ENCODE data around the gene TINAG. TPM values are rescaled to one million over a fixed set of nuclear protein-coding genes. Genes with fewer than 3 reads are reported as not detected.

TINAG gene
- total RNA-seq, 1 donor from 2014 or later: not detected

DNA sequence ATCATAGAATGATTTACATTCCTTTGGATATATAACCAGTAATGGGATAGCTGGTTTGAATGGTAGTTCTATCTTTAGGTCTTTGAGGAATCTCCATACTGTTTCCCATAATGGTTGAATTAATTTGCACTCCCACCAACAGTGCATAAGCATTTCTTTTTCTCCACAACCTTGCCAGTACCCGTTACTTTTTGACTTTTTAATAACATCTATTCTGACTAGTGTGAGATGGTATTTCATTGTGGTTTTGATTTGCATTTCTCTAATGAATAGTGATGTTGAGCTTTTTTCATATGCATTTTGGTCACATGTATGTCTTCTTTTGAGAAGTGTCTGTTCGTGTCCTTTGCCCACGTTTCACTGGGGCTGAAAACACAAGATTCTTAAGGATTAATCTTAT, 107.3 kb downstream of the TINAG start:
- no peak for DNase-seq (ENCODE audit: low spot score)
- H3K27me3 Mint-ChIP-seq (ENCODE audit: insufficient read depth, low read depth): peaks cover 2% of the 10 kb centered on the region
- no peaks in the 10 kb centered on the region for H3K36me3 ChIP-seq
- H3K4me1 Mint-ChIP-seq: peaks cover 7% of the 10 kb centered on the region
- no peak overlapping the region for H3K4me2 ChIP-seq
- no peaks in the 10 kb centered on the region for H3K36me3 Mint-ChIP-seq
- no peak overlapping the region for H3K9ac ChIP-seq
- TF ChIP-seq EZH2phosphoT487 (IDR thresholded peaks at IDR 0.05) (no peak), EZH2 (IDR thresholded peaks at IDR 0.05) (no peak), CTCF (IDR thresholded peaks at IDR 0.05) (no peak)
- H3K4me3 Mint-ChIP-seq: no peak overlapping the region
- H3K79me2 ChIP-seq (ENCODE audit: low read depth): no peaks in the 10 kb centered on the region
- H2AFZ ChIP-seq (replicated peaks): no peak overlapping the region
- H3K4me3 ChIP-seq: no peak overlapping the region
- no peaks in the 10 kb centered on the region for H3K9me3 ChIP-seq (ENCODE audit: low read depth)
- H4K20me1 ChIP-seq (ENCODE audit: low read depth): no peaks in the 10 kb centered on the region
- H3F3A ChIP-seq (ENCODE audit: low read depth): no peaks in the 10 kb centered on the region
- no peaks in the 10 kb centered on the region for H3K9me3 Mint-ChIP-seq
- no peak overlapping the region for H3K27ac ChIP-seq
- H3K27ac Mint-ChIP-seq: no peak overlapping the region
- H3K27me3 ChIP-seq: no peaks in the 10 kb centered on the region
- no peaks in the 10 kb centered on the region for H3K4me1 ChIP-seq

GRCh38 chr6:54419885-54420284, 111.6 kb downstream of the TINAG start:
- Histone ChIP-seq H3K27me3 (no peaks in the 10 kb centered on the region), H2AFZ (replicated peaks) (no peak overlapping the region), H3F3A (ENCODE audit: low read depth) (no peaks in the 10 kb centered on the region), H3K36me3 (no peaks in the 10 kb centered on the region), H3K4me1 (no peaks in the 10 kb centered on the region), H3K27ac (no peak overlapping the region), H3K4me2 (no peak overlapping the region), H3K79me2 (ENCODE audit: low read depth) (no peaks in the 10 kb centered on the region), H3K4me3 (no peak overlapping the region), H3K9me3 (ENCODE audit: low read depth) (no peaks in the 10 kb centered on the region), H3K9ac (no peak overlapping the region), H4K20me1 (ENCODE audit: low read depth) (no peaks in the 10 kb centered on the region)
- Mint-ChIP-seq H3K4me3 (no peak overlapping the region), H3K36me3 (no peaks in the 10 kb centered on the region), H3K4me1 (peaks cover 7% of the 10 kb centered on the region), H3K9me3 (no peaks in the 10 kb centered on the region), H3K27me3 (ENCODE audit: insufficient read depth, low read depth) (peaks cover 2% of the 10 kb centered on the region), H3K27ac (no peak overlapping the region)
- no peak for DNase-seq (ENCODE audit: low spot score)
- TF ChIP-seq EZH2phosphoT487 (IDR thresholded peaks at IDR 0.05): no peak
- TF ChIP-seq EZH2 (IDR thresholded peaks at IDR 0.05): no peak
- TF ChIP-seq CTCF (IDR thresholded peaks at IDR 0.05): no peak

- Histone ChIP-seq H3K4me3 (no peak overlapping the region), H3K4me2 (no peak overlapping the region), H3F3A (ENCODE audit: low read depth) (no peaks in the 10 kb centered on the region), H3K36me3 (no peaks in the 10 kb centered on the region), H4K20me1 (ENCODE audit: low read depth) (no peaks in the 10 kb centered on the region), H3K9ac (no peak overlapping the region), H3K27me3 (no peaks in the 10 kb centered on the region), H2AFZ (replicated peaks) (no peak overlapping the region), H3K79me2 (ENCODE audit: low read depth) (no peaks in the 10 kb centered on the region), H3K27ac (no peak overlapping the region), H3K9me3 (ENCODE audit: low read depth) (no peaks in the 10 kb centered on the region), H3K4me1 (no peaks in the 10 kb centered on the region)
- Mint-ChIP-seq H3K27ac (no peak overlapping the region), H3K4me1 (no peaks in the 10 kb centered on the region), H3K9me3 (no peaks in the 10 kb centered on the region), H3K27me3 (ENCODE audit: insufficient read depth, low read depth) (no peaks in the 10 kb centered on the region), H3K4me3 (no peak overlapping the region), H3K36me3 (no peaks in the 10 kb centered on the region)
- no peak for TF ChIP-seq CTCF (IDR thresholded peaks at IDR 0.05)
- TF ChIP-seq EZH2 (IDR thresholded peaks at IDR 0.05): no peak
- no peak for TF ChIP-seq EZH2phosphoT487 (IDR thresholded peaks at IDR 0.05)
- no peak for DNase-seq (ENCODE audit: low spot score)
These were observed 118.8 kb downstream of the TINAG start for GRCh38 chr6:54426995-54427394.
